Adrenal gland (tissue), 12 donors: ENCODE measurements around the gene PPP1R9A. TPM values are rescaled to one million over a fixed set of nuclear protein-coding genes. Genes with fewer than 3 reads are reported as not detected.

ENCODE experiments used
- DNase-seq, 7 donors: peaks; one replicate each; pipeline ENCODE4 v3.0.0-alpha.2; 2019 to 2020
- H3K27ac ChIP-seq, 5 donors: fragments of 200-600 bp; sonication (generic) in 4 of 5; 1 replicate in 3 of 5; 2 replicates in 2 of 5; pipeline versions ENCODE4 v1.5.1 to v1.8.0; 2016 to 2020; ENCODE audit warnings: mild to moderate bottlenecking in 1 of 5
- H3K27me3 ChIP-seq: fragments of 200-600 bp; 2 replicates; pipeline ENCODE4 v1.8.0; 2021
- H3K36me3 ChIP-seq, 2 donors: fragments of 200-600 bp; replicated peaks in 1 of 2; 1 replicate in 1 of 2; 2 replicates in 1 of 2; pipeline versions ENCODE4 v1.5.1 to v1.8.0; 2018 to 2022
- H3K4me1 ChIP-seq, 2 donors: fragments of 200-600 bp; replicated peaks in 1 of 2; 1 replicate in 1 of 2; 2 replicates in 1 of 2; pipeline versions ENCODE4 v1.5.1 to v1.8.0; 2018 to 2021
- H3K4me3 ChIP-seq, 4 donors: fragments of 200-600 bp; sonication (generic) in 3 of 4; one replicate each; pipeline ENCODE4 v1.5.1; 2016 to 2018
- H3K9me3 ChIP-seq, 3 donors: fragments of 200-600 bp; sonication (generic) in 1 of 3; replicated peaks in 1 of 3; 1 replicate in 2 of 3; 2 replicates in 1 of 3; pipeline versions ENCODE4 v1.5.1 to v1.8.0; 2016 to 2021
- CTCF ChIP-seq, 6 experiments: fragments of 450-650 bp in 4 of 6; fragments of 200-600 bp in 2 of 6; sonication (generic) in 1 of 6; IDR thresholded peaks; 1 replicate in 5 of 6; 2 replicates in 1 of 6; pipeline versions ENCODE4 v1.5.1 to v1.8.0; 2016 to 2021; ENCODE audit warnings: antibody characterized with exemption in 6 of 6, mild to moderate bottlenecking in 2 of 6, moderate library complexity in 1 of 6
- POLR2A ChIP-seq, 2 donors: fragments of 450-650 bp; IDR thresholded peaks; one replicate each; pipeline ENCODE4 v1.6.1; 2017; ENCODE audit warnings: antibody characterized with exemption in 2 of 2, mild to moderate bottlenecking in 2 of 2, moderate library complexity in 1 of 2
- WGBS, 4 donors: extraction: QIAGEN DNeasy Blood & Tissue Kit in 2 of 4; methylation state at CpG; one replicate each; pipeline versions ENCODE4 v1.1.5 to v1.1.7; 2013 to 2017; 5-methylcytosine and 5-hydroxymethylcytosine counted together
- intact Hi-C, 2 donors: fragments of 100-400 bp; cut with DNase I; formaldehyde crosslinking; loops; one replicate each; pipeline versions ENCODE4 v1.14.1 to v1.15.0; 2022 to 2023
- polyA plus RNA-seq, 3 donors: library from polyadenylated mRNA; stranded (reverse); fragments of 200-250 nt in 2 of 3; fragments of 350-450 nt in 1 of 3; fragmentation: Illumina TruSeq in 1 of 3; extraction: RNeasy Lipid Tissue Mini Kit (QIAGEN cat#74804) in 1 of 3; gene quantifications; one replicate each; pipeline ENCODE4 v1.2.3, GENCODE V29; 2013 to 2014
- total RNA-seq, 9 donors: library from RNA; depleted of rRNA in 4 of 9; stranded (reverse); fragments of >200 nt in 4 of 9; fragments of 120-200 nt in 1 of 9; fragmentation: NEBNext Ultra II Directional in 1 of 9; extraction: Animal tissue kit (Norgen Biotek cat#: 25700) in 1 of 9; gene quantifications; one replicate each; pipeline versions ENCODE4 v1.1.0 to v1.2.4, GENCODE V29; 2013 to 2023
- donor health status: healthy with polysubstance abuse.
- donor health status: Bipolar disorder and iron deficiency.
- donor health status: DM: yes; HTN: yes; CAD: no.
- donor health status: DM: no; HTN: no; CAD: no.
- donor health status: DM: no; HTN: no; CAD: no.
- donor health status: DM: yes; HTN: yes; CAD: no.

PPP1R9A gene
- total and polyA plus RNA-seq, 12 donors: 7.2 to 86.0 (median 40.6) TPM

- TF ChIP-seq CTCF (IDR thresholded peaks at IDR 0.05) (no peak), POLR2A (IDR thresholded peaks at IDR 0.05) (no peak)
- WGBS, 4 donors: 92 to 96% (median 94%) methylated on average over 11 of the region's 11 CpGs
- no peaks in the 10 kb centered on the region for H3K4me1 ChIP-seq
- no peak overlapping the region for H3K27ac ChIP-seq
- H3K27me3 ChIP-seq: no peaks in the 10 kb centered on the region
- no peak for DNase-seq
- no peaks in the 10 kb centered on the region for H3K36me3 ChIP-seq
- no peaks in the 10 kb centered on the region for H3K9me3 ChIP-seq
- H3K4me3 ChIP-seq: no peak overlapping the region
- intact Hi-C loops: no loop called here
Measured at GRCh38 chr7:95132500-95132899, 225.1 kb downstream of the PPP1R9A start.

- Histone ChIP-seq H3K27me3 (no peaks in the 10 kb centered on the region), H3K4me3 (no peak overlapping the region), H3K27ac (peak overlapping the region in 1 of 5 donors; percentile 41), H3K36me3 (no peaks in the 10 kb centered on the region), H3K4me1 (no peaks in the 10 kb centered on the region), H3K9me3 (no peaks in the 10 kb centered on the region)
- DNase-seq: no peak
- 88 to 97% (median 92%) methylated on average over 1 of the region's 1 CpG for WGBS, 4 donors
- intact Hi-C loops: no loop called here
- TF ChIP-seq CTCF (IDR thresholded peaks at IDR 0.05) (no peak), POLR2A (IDR thresholded peaks at IDR 0.05) (no peak)
Measured at GRCh38 chr7:95139922-95140321, 232.5 kb downstream of the PPP1R9A start.

GRCh38 chr7:95141755-95142154, 234.4 kb downstream of the PPP1R9A start:
- no peaks in the 10 kb centered on the region for H3K4me1 ChIP-seq
- no peaks in the 10 kb centered on the region for H3K9me3 ChIP-seq
- DNase-seq: no peak
- 80 to 92% (median 87%) methylated on average over 2 of the region's 2 CpGs for WGBS, 4 donors
- H3K27ac ChIP-seq: no peak overlapping the region
- intact Hi-C loops: no loop called here
- no peak overlapping the region for H3K4me3 ChIP-seq
- H3K36me3 ChIP-seq: no peaks in the 10 kb centered on the region
- TF ChIP-seq CTCF (IDR thresholded peaks at IDR 0.05) (no peak), POLR2A (IDR thresholded peaks at IDR 0.05) (no peak)
- H3K27me3 ChIP-seq: no peaks in the 10 kb centered on the region

GRCh38 chr7:95144256-95144655, 236.9 kb downstream of the PPP1R9A start:
- H3K27ac ChIP-seq: no peak overlapping the region
- intact Hi-C loops: no loop called here

More at GRCh38 chr7:95144256-95144655, 236.9 kb downstream of the PPP1R9A start:
- TF ChIP-seq CTCF (IDR thresholded peaks at IDR 0.05) (no peak), POLR2A (IDR thresholded peaks at IDR 0.05) (no peak)
- H3K4me3 ChIP-seq: no peak overlapping the region
- no peaks in the 10 kb centered on the region for H3K36me3 ChIP-seq
- DNase-seq: no peak
- 92 to 97% (median 96%) methylated on average over 4 of the region's 4 CpGs for WGBS, 4 donors
- H3K9me3 ChIP-seq: no peaks in the 10 kb centered on the region
- H3K4me1 ChIP-seq: no peaks in the 10 kb centered on the region
- H3K27me3 ChIP-seq: no peaks in the 10 kb centered on the region
